ENCODE data around the gene BTNL9.
"Not testable (repeated sequence)": the region's sequence is repeated elsewhere in the genome, so short reads cannot be mapped to it uniquely, and the experiment has no call there.

The BTNL9 gene

DNA sequence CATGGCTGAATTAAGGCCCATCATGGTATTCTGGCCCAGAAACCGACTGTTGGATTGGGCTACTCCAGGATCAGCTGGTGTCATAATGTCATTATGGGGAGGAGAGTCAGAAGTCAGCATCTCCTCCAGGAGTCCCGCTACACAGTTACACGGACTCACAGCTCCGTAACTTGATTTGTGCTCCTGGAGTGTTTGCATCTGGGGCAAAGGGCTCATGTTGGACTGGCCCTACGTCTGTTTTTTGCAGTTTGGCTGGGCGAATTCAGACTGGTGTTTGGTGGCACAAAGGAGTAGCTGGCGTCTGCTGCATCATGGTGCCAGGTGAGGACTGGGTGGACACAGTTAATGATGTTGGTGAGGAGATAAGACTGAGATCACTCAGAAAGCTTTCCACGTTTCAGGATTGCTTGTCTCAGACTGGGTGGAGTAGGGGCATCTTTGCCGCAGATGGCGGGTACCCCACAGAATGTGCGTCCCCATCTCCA is 59.6 kb downstream of the BTNL9 start:
- DNase-seq (ENCODE audit: low read depth, low spot score), result no peak

DNA sequence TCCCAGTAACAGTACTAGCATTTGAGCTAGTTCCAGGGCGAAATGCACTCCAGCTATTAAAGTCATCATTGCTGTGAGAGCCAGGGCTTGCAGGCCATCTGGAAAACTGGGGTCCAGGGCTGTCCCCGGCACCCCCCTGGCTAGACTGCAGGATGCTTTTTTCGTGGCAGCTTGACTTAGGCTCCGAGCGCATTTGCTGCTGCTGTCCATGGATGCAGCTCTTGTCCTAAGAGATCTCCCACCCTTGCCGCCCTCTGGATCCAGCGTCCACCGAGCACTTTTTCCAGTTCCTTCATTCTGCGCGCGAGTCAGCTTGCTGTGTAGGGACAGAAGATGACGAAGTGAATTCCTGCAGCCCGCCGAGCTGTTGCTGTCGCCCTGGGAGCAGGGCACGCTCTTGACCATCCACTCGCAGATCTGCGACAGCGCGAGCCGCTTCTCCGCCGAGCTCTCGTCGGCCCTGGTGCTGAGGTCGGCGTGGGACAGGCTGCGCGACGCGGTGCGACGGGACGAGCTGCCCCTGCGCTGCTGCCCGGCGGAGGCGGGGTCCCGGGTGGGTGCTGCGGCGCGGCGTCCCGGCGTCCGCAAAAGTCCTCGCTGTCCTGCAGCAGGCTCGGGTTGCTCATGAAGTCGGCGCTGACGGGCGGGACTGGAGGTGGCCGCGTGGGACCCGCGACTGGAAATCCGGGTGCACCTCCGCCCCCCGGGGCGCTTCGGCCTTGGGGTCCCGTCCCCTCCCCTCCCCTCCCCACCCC is 60.2 kb downstream of the BTNL9 start:
- no peak for DNase-seq (ENCODE audit: low read depth, low spot score)

DNA sequence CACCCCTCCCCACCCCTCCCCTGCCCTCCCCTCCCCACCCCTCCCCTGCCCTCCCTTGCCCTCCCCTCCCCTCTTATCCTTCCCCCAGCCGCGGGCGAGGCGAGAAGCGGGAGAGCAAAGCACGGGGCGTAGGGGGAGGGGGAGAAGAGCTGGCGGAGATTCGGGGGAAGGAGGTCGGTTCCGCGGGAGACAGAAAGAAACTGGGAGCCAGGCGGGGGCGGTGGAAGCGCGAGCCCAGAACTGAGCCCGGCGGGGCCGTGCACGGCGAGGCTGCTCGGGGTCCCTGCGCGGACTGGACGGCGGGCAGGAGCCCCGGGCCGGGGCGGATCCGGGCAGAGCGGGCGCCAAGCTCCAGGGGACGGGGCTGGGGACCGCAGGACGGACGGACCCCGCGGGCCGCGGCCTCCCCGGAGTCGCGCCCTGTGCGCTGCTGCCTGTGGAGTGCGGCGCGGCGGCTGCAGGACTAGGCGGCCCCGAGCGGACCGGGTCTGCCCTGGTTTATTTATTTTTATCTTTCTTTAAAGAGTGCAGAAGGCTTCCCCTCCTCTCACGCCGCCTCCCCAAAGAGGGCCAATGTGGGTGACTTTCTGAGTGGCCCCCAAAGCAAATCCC is 61.1 kb downstream of the BTNL9 start:
- not testable (repeated sequence) for DNase-seq (ENCODE audit: low read depth, low spot score)

DNA sequence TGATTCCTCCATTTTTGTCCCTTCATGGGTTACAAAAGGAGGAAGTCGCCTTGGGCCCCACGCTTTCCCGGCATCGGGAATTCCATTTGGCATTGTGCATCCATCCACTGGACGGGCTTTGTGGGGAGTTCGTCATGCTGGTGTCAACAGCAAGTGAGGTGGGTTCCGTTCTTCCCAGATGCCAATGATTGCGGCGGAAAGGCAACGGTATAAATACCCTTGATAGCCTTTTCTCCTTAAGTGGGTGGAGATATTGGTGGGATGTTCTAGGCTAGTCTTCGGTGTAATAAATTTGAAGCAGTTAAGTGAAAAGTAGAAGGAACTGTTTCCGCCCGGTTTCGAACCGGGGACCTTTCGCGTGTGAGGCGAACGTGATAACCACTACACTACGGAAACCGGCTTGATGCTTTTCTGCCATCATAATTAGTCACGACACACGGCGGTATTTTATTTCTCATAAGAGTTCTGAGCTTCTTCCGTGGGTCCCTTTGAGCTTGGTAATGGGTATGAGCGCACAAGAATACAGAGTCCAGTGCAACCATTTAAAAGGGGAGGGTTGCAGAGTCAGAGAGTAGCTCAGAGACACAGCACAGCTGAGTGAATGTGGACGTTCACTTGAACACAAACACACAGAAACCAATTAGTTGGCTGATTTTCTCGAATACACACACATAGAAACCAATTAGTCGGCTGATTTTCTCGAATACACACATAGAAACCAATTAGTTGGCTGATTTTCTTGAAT is 62.0 kb downstream of the BTNL9 start:
- not testable (repeated sequence) for DNase-seq (ENCODE audit: low read depth, low spot score)

DNA sequence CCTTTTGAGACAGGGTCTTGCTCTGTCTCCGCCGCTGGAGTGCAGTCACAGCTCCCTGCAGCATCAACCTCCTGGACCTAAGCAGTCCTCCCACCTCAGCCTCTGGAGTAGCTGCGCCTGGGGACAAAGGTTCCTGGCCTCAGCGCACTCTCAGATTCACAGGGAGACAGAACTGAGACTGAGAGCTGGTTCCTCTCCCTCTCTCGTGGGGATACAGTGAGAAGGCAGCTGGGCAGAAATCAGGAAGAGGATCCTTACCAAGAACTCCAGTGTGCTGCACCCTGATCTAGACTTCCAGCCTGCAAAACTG is 64.1 kb downstream of the BTNL9 start:
- DNase-seq (ENCODE audit: low read depth, low spot score), result not testable (repeated sequence)

DNA sequence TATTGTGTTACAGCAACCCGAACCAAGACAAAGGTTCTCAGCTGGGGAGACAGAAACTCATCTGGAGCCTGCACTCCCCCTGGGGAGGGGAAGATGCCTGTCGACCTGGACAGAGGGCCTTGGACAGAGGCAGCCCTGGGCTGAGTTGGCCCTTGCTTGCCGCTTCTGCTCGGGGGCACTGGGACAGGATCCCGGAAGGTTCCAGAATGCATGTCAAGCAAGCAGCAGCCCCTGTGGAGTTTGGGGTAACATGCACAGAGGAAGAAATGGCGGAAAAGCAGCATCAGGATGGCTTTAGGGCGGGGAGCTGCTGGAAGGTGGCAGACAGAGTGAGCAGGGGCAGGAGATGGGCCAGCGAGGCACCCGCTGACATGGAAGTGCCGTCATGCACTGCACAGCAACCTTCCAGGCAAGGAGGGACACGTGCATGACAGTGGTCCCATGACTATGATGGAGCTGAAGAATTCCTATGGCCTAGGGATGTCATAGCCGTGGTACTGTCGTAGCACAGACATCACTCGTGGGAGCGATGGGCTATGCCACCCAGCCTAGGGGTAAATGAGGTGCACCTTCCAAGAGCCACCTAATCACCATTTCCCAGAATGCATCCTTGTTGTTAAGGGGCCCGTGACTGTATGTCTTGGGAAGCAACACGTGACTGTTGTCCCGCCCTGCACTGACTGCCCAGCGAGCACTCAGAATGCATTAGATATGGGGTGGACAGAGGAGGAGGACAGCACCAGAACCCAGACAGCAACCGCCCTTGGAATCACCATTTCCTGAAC is 64.7 kb downstream of the BTNL9 start:
- DNase-seq (ENCODE audit: low read depth, low spot score), result not testable (repeated sequence)

DNA sequence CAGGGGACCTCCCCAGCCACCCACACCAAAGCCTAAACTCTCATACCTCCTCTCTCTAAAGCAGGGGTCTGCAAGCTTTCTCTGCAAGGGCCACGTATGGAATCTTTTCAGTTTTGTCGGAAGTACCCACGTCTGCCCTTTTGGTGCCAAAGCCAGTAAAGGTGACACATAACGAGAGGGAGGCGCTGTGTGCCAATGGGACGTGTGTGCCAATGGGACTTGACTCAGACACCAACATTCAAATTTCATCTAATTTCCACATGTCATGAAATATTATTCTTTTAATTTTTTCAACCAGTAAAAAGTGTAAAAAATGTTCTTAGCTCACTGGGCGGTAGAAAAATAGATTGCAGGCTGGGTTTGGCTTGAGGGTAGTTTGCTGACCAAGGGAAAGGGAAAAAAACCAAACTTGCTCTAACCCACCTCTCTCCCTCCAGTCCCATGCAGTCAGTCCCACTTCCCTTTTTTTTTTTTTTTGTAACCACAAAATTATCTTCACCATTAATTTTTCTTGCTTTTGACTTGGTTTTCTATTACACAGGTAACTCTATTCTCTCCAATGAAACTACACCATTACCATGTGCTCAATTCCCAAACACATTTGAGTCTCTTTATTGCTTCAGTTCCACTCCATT is 65.4 kb downstream of the BTNL9 start:
- no peak for DNase-seq (ENCODE audit: low read depth, low spot score)

DNA sequence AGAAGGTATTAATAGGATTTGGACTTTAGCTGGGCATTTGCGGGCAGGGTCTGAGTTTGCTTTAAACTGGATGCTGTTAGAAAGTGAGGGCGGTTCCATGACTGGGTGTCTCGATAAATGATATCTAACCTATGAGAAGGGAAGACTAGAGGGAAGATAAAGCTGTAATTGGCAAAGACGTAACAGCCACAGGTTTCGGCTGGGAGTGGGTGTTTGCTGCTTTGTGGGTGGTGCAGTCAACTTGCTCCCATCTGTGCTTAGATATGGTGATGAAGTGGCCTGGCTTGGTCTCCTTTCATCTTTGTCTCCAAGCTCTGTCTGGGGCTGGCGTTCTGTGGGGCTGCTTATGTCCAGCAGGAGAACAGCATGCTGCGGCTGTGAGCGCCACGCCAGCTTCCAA is 67.6 kb downstream of the BTNL9 start:
- no peak for DNase-seq (ENCODE audit: low read depth, low spot score)

DNA sequence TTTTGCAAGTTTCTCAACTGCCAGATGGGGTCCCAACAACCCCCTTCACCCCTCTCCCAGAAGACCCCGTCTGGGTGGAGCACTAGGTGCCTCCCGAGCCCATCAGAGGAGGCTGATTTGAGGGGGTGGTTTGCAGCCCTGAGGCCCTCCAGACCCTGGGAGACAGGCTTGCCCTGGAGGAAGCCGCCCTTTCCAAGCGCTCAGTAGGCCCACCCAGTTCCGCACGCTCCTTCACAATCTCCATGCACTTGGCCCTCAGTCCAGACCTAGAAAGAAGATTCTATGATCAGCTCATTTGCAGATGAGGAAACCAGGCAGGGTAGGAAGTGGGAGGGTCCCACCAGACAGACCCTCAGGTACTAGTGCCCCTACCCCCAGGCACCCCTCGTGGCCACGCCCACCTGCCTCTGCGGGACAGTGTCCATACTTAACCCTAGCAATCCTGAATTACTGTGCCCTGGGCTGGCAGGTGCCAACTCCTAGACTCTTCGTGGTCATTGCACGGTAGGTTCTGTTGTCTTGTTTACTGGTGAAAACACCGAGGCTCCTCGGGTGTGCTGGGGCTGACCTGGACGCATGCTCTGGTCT is 68.6 kb downstream of the BTNL9 start:
- no peak for DNase-seq (ENCODE audit: low read depth, low spot score)

DNA sequence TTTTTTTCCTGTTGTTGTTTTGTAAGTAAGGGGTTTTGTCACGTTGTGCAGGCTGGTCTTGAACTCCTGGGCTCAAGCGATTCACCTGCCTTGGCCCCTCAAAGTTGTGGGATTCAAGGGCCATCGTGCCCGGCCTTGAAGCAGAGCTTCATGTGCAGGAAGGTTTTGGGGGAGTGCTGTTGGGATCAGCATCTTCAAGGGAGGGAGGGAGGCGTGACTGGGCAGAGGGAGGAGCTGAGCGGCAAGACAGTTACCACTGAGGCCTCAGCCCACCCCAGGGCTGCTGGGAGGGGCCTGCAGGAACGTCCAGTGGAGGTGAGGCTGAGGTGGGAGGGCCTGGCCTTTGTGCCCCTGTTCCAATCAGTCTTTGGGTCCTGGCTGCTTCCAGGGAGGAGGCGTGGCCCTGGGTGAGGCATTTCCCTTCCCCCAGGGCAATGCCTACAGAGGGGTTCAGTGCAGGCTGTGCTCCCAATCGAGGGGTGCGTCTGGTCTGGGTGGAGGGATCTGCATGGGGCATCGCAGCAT is 69.5 kb downstream of the BTNL9 start:
- no peak for DNase-seq (ENCODE audit: low read depth, low spot score)

DNA sequence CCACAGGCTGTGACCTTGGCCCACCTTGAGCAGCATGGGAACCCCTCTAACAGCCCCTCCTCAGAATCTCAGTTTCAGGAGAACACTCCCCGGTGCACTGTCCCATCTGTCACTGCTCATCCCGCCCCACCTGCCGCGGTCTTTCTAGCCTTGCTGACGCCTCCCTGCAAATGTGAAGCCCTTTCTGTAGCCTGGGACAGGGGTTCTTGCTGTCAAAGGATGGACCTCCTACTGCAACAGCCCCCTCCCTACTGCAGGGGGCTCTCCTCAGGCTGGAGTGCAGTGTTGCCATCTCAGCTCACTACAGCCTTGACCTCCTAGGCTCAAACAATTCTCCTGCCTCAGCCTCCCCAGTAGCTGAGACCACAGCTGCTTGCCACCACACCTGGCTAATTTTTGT is 70.9 kb downstream of the BTNL9 start:
- no peak for DNase-seq (ENCODE audit: low read depth, low spot score)

Data from activated naive CD8-positive, alpha-beta T cell treated with anti-CD3 and anti-CD28 coated beads, Interleukin-2, amount 50 U/mL, for 16 hours (primary cell).